ENCODE data around the gene PAXX. TPM values are rescaled to one million over a fixed set of nuclear protein-coding genes. Genes with fewer than 3 reads are reported as not detected.

PAXX gene
- polyA plus RNA-seq, 1 donor (not counting 4 experiments of a cell fraction or from before 2014, with no cell fraction given) = 11.2 TPM

GRCh38 chr9:137018761-137019559 lies 26.7 kb downstream of the PAXX start:
- Histone ChIP-seq H4K20me1 (ENCODE audit: control insufficient read depth, extremely low read depth, insufficient read depth, low read length) (no peaks in the 10 kb centered on the region), H3K36me3 (ENCODE audit: control insufficient read depth in 2 of 2, extremely low read depth in 1 of 2, insufficient read depth in 2 of 2, low read length in 2 of 2) (no peaks in the 10 kb centered on the region), H3K27me3 (ENCODE audit: control insufficient read depth, extremely low read depth, insufficient read depth, low read length) (no peaks in the 10 kb centered on the region), H3K4me1 (ENCODE audit: control insufficient read depth, extremely low read depth, insufficient read depth, low read length) (no peaks in the 10 kb centered on the region), H3K4me3 (ENCODE audit: control insufficient read depth in 2 of 3, extremely low read depth in 1 of 3, insufficient read depth in 2 of 3, low read depth in 1 of 3, low read length in 3 of 3) (no peak overlapping the region), H3K9me3 (ENCODE audit: control insufficient read depth, low read depth, low read length) (no peaks in the 10 kb centered on the region), H3K9me1 (ENCODE audit: control insufficient read depth, extremely low read depth, insufficient read depth, low read length) (no peaks in the 10 kb centered on the region), H3K9ac (ENCODE audit: control insufficient read depth, extremely low read depth, insufficient read depth, low read length) (no peak overlapping the region), H3K27ac (ENCODE audit: control insufficient read depth, insufficient read depth, low read length) (no peak overlapping the region), H2AFZ (ENCODE audit: control insufficient read depth, low read length) (no peak overlapping the region), H3K79me2 (ENCODE audit: control insufficient read depth, insufficient read depth, low read length) (no peaks in the 10 kb centered on the region), H3K4me2 (ENCODE audit: control insufficient read depth, extremely low read depth, insufficient read depth, low read depth, low read length) (no peak overlapping the region)
- dilution Hi-C loops (cut with MboI; ENCODE audit: extremely low pct_ligation_motif_present, low sequenced_read_pairs) = no loop called here
- DNase-seq (ENCODE audit: low read depth, low spot score) (no peak), FAIRE-seq (no peak)
- TF ChIP-seq EZH2 (IDR thresholded peaks at IDR 0.05; ENCODE audit: low read length) = no peak
- TF ChIP-seq, protein P1, sequence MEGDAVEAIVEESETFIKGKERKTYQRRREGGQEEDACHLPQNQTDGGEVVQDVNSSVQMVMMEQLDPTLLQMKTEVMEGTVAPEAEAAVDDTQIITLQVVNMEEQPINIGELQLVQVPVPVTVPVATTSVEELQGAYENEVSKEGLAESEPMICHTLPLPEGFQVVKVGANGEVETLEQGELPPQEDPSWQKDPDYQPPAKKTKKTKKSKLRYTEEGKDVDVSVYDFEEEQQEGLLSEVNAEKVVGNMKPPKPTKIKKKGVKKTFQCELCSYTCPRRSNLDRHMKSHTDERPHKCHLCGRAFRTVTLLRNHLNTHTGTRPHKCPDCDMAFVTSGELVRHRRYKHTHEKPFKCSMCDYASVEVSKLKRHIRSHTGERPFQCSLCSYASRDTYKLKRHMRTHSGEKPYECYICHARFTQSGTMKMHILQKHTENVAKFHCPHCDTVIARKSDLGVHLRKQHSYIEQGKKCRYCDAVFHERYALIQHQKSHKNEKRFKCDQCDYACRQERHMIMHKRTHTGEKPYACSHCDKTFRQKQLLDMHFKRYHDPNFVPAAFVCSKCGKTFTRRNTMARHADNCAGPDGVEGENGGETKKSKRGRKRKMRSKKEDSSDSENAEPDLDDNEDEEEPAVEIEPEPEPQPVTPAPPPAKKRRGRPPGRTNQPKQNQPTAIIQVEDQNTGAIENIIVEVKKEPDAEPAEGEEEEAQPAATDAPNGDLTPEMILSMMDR (optimal IDR thresholded peaks at IDR 0.05 in 1 of 3, IDR thresholded peaks at IDR 0.05 in 1 of 3, conservative IDR thresholded peaks at IDR 0.05 in 1 of 3; ENCODE audit: extremely low read depth in 1 of 3, insufficient read depth in 2 of 3, low read length in 3 of 3) = peak in 1 of 3 experiments; percentile 50

DNA sequence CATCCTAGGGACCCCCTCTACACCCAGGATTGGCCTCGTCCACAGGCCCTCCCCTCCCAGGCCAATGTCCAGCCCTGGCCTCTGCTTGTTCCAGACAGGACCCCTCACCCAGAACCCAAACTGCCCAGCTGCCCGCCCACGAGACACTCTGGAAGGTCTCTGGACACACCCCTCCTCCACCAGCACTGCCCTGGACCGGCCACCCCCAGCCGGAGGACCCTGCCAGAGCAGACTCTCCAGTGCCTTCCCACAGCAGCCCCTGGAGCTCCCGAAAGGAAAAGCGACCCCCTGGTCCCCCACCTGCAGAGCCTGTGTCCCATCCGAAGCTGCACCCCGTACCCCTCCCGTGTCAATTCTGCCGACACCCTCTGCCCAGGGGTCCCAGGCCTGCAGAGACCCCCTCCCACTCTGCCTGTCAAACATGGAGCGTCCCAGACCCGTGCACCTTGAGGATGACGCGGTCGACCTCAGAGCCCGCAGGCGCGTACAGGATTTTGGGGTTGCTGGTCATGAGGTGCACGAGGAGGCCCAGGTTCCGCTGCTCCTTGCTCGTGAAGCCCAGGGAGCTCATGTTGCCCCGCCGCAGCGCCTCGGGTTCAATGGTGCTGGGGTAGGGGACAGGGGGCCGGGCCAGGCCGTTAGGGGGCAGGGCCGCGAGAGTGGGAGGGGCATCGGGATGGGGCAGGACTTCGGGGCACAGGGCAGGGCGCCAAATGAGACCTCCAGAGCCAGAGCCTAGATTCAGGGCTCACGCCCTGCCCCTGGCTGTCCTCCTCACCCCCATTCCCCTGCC lies 27.9 kb downstream of the PAXX start:
- no peak overlapping the region for H3K9ac ChIP-seq (ENCODE audit: control insufficient read depth, extremely low read depth, insufficient read depth, low read length)
- H3K79me2 ChIP-seq (ENCODE audit: control insufficient read depth, insufficient read depth, low read length) = no peaks in the 10 kb centered on the region
- TF ChIP-seq, protein P1 (optimal IDR thresholded peaks at IDR 0.05 in 1 of 3, IDR thresholded peaks at IDR 0.05 in 1 of 3, conservative IDR thresholded peaks at IDR 0.05 in 1 of 3; ENCODE audit: extremely low read depth in 1 of 3, insufficient read depth in 2 of 3, low read length in 3 of 3) = no peak
- no peak for TF ChIP-seq EZH2 (IDR thresholded peaks at IDR 0.05; ENCODE audit: low read length)
- H2AFZ ChIP-seq (ENCODE audit: control insufficient read depth, low read length) = no peak overlapping the region
- H3K4me2 ChIP-seq (ENCODE audit: control insufficient read depth, extremely low read depth, insufficient read depth, low read depth, low read length) = no peak overlapping the region
- H4K20me1 ChIP-seq (ENCODE audit: control insufficient read depth, extremely low read depth, insufficient read depth, low read length) = no peaks in the 10 kb centered on the region
- FAIRE-seq = no peak
- no peak overlapping the region for H3K27ac ChIP-seq (ENCODE audit: control insufficient read depth, insufficient read depth, low read length)
- H3K9me1 ChIP-seq (ENCODE audit: control insufficient read depth, extremely low read depth, insufficient read depth, low read length) = no peaks in the 10 kb centered on the region
- dilution Hi-C loops (cut with MboI; ENCODE audit: extremely low pct_ligation_motif_present, low sequenced_read_pairs) = no loop called here
- H3K27me3 ChIP-seq (ENCODE audit: control insufficient read depth, extremely low read depth, insufficient read depth, low read length) = no peaks in the 10 kb centered on the region
- DNase-seq (ENCODE audit: low read depth, low spot score) = no peak
- H3K4me1 ChIP-seq (ENCODE audit: control insufficient read depth, extremely low read depth, insufficient read depth, low read length) = no peaks in the 10 kb centered on the region
- H3K36me3 ChIP-seq (ENCODE audit: control insufficient read depth in 2 of 2, extremely low read depth in 1 of 2, insufficient read depth in 2 of 2, low read length in 2 of 2) = no peaks in the 10 kb centered on the region
- no peaks in the 10 kb centered on the region for H3K9me3 ChIP-seq (ENCODE audit: control insufficient read depth, low read depth, low read length)
- no peak overlapping the region for H3K4me3 ChIP-seq (ENCODE audit: control insufficient read depth in 2 of 3, extremely low read depth in 1 of 3, insufficient read depth in 2 of 3, low read depth in 1 of 3, low read length in 3 of 3)
